Activated naive CD4-positive, alpha-beta T cell treated with anti-CD3 and anti-CD28 coated beads, Interleukin-2, amount 50 U/mL, for 72 hours (primary cell): ENCODE data around the gene RBBP4. TPM values are rescaled to one million over a fixed set of nuclear protein-coding genes. Genes with fewer than 3 reads are reported as not detected.
A peak's percentile ranks its signal among the peaks of the same experiment; 100 is the strongest.
"Not testable (repeated sequence)": the region's sequence is repeated elsewhere in the genome, so short reads cannot be mapped to it uniquely, and the experiment has no call there.

ENCODE experiments used
- ATAC-seq, 2 donors: fragments of 150-1000 bp; cut with Tn5 transposase; 2 replicates each; pipeline ENCODE4 v1.10.0; 2021; ENCODE audit warnings: mild to moderate bottlenecking in 2 of 2, moderate library complexity in 2 of 2
- DNase-seq, 2 donors: peaks; one replicate each; pipeline ENCODE4 v3.0.0; 2021 to 2022; ENCODE audit warnings: low spot score in 2 of 2
- H3K27ac Mint-ChIP-seq, 2 donors: one replicate each; pipeline ENCODE4 v1.8.0; 2022; ENCODE audit warnings: mild to moderate bottlenecking in 2 of 2, mixed read lengths in 2 of 2
- H3K36me3 Mint-ChIP-seq, 2 donors: one replicate each; pipeline ENCODE4 v1.8.0; 2022; ENCODE audit warnings: mixed read lengths in 2 of 2
- H3K9me3 Mint-ChIP-seq, 2 donors: one replicate each; pipeline ENCODE4 v1.8.0; 2022; ENCODE audit warnings: mixed read lengths in 2 of 2
- total RNA-seq, 2 donors: library from RNA; stranded (reverse); gene quantifications; one replicate each; pipeline ENCODE4 v1.2.3, GENCODE V29; 2022

Gene RBBP4
- total RNA-seq, 2 donors from 2014 or later: 346 to 359 TPM

- Mint-ChIP-seq H3K36me3 (peaks cover 5 to 7% of the 10 kb centered on the region in 2 donors), H3K9me3 (no peaks in the 10 kb centered on the region), H3K27ac (no peak overlapping the region)
- no peak for ATAC-seq
- DNase-seq: no peak
These were observed 52.7 kb downstream of the RBBP4 start for GRCh38 chr1:32703479-32704291.

- ATAC-seq (no peak), DNase-seq (no peak)
- H3K27ac Mint-ChIP-seq: no peak overlapping the region
- H3K9me3 Mint-ChIP-seq: no peaks in the 10 kb centered on the region
- H3K36me3 Mint-ChIP-seq: peaks cover 5 to 7% of the 10 kb centered on the region in 2 donors
These were observed 54.5 kb downstream of the RBBP4 start for GRCh38 chr1:32705516-32705915.

- Mint-ChIP-seq H3K9me3 (no peaks in the 10 kb centered on the region), H3K27ac (no peak overlapping the region), H3K36me3 (peaks cover 5 to 7% of the 10 kb centered on the region in 2 donors)
- DNase-seq: no peak
- no peak for ATAC-seq
These were observed 55.5 kb downstream of the RBBP4 start for GRCh38 chr1:32706491-32706890.

GRCh38 chr1:32709075-32709474 is 58.1 kb downstream of the RBBP4 start:
- H3K27ac Mint-ChIP-seq: no peak overlapping the region
- H3K36me3 Mint-ChIP-seq: no peaks in the 10 kb centered on the region
- ATAC-seq (no peak), DNase-seq (no peak)
- no peaks in the 10 kb centered on the region for H3K9me3 Mint-ChIP-seq

GRCh38 chr1:32709476-32709875 is 58.5 kb downstream of the RBBP4 start:
- DNase-seq (no peak), ATAC-seq (no peak)
- no peaks in the 10 kb centered on the region for H3K36me3 Mint-ChIP-seq
- no peak overlapping the region for H3K27ac Mint-ChIP-seq
- H3K9me3 Mint-ChIP-seq: no peaks in the 10 kb centered on the region

- H3K9me3 Mint-ChIP-seq, ATAC-seq, H3K27ac Mint-ChIP-seq, DNase-seq, H3K36me3 Mint-ChIP-seq: not testable (repeated sequence)
These were observed 60.2 kb downstream of the RBBP4 start for GRCh38 chr1:32711221-32711620.

- Mint-ChIP-seq H3K36me3 (no peaks in the 10 kb centered on the region), H3K27ac (no peak overlapping the region), H3K9me3 (no peaks in the 10 kb centered on the region)
- ATAC-seq (no peak), DNase-seq (no peak)
These were observed 62.1 kb downstream of the RBBP4 start for GRCh38 chr1:32713081-32713480.

- no peak overlapping the region for H3K27ac Mint-ChIP-seq
- ATAC-seq: no peak
- no peak for DNase-seq
- no peaks in the 10 kb centered on the region for H3K36me3 Mint-ChIP-seq
- no peaks in the 10 kb centered on the region for H3K9me3 Mint-ChIP-seq
These were observed 63.3 kb downstream of the RBBP4 start for GRCh38 chr1:32714277-32714676.

- ATAC-seq (no peak), DNase-seq (no peak)
- no peak overlapping the region for H3K27ac Mint-ChIP-seq
- H3K9me3 Mint-ChIP-seq: no peaks in the 10 kb centered on the region
- no peaks in the 10 kb centered on the region for H3K36me3 Mint-ChIP-seq
These were observed 64.9 kb downstream of the RBBP4 start for GRCh38 chr1:32715901-32716311.

- Mint-ChIP-seq H3K27ac (no peak overlapping the region), H3K9me3 (no peaks in the 10 kb centered on the region)
These were observed 65.5 kb downstream of the RBBP4 start for GRCh38 chr1:32716312-32717148.

GRCh38 chr1:32717503-32717902 is 66.5 kb downstream of the RBBP4 start:
- no peak overlapping the region for H3K27ac Mint-ChIP-seq
- no peak for DNase-seq
- no peaks in the 10 kb centered on the region for H3K36me3 Mint-ChIP-seq
- no peak for ATAC-seq
- no peaks in the 10 kb centered on the region for H3K9me3 Mint-ChIP-seq

More at GRCh38 chr1:32716312-32717148, 65.5 kb downstream of the RBBP4 start:
- DNase-seq: peak in 1 of 2 donors; percentile 74
- no peaks in the 10 kb centered on the region for H3K36me3 Mint-ChIP-seq
- peak; percentile 40 to 81 for ATAC-seq

- DNase-seq (no peak), ATAC-seq (no peak)
- Mint-ChIP-seq H3K27ac (no peak overlapping the region), H3K36me3 (no peaks in the 10 kb centered on the region), H3K9me3 (no peaks in the 10 kb centered on the region)
These were observed 67.0 kb downstream of the RBBP4 start for GRCh38 chr1:32718036-32718435.

GRCh38 chr1:32718527-32718926 is 67.5 kb downstream of the RBBP4 start:
- Mint-ChIP-seq H3K36me3 (no peaks in the 10 kb centered on the region), H3K9me3 (no peaks in the 10 kb centered on the region), H3K27ac (no peak overlapping the region)
- no peak for DNase-seq
- no peak for ATAC-seq

- no peaks in the 10 kb centered on the region for H3K36me3 Mint-ChIP-seq
- H3K9me3 Mint-ChIP-seq: no peaks in the 10 kb centered on the region
- no peak for ATAC-seq
- no peak for DNase-seq
- H3K27ac Mint-ChIP-seq: peak overlapping the region; percentile 22 to 54
These were observed 68.8 kb downstream of the RBBP4 start for GRCh38 chr1:32719681-32720275.

GRCh38 chr1:32724678-32725614 is 73.9 kb downstream of the RBBP4 start:
- peak overlapping the region in 1 of 2 donors; percentile 8 for H3K27ac Mint-ChIP-seq
- ATAC-seq (peak; percentile 62 to 70), DNase-seq (no peak)
- H3K36me3 Mint-ChIP-seq: no peaks in the 10 kb centered on the region
- H3K9me3 Mint-ChIP-seq: no peaks in the 10 kb centered on the region

- ATAC-seq (no peak), DNase-seq (no peak)
- Mint-ChIP-seq H3K27ac (peak overlapping the region in 1 of 2 donors; percentile 8), H3K36me3 (no peaks in the 10 kb centered on the region), H3K9me3 (no peaks in the 10 kb centered on the region)
These were observed 74.6 kb downstream of the RBBP4 start for GRCh38 chr1:32725615-32725982.
